M059J (cell line): ENCODE data around the gene PRM3. TPM values are rescaled to one million over a fixed set of nuclear protein-coding genes. Genes with fewer than 3 reads are reported as not detected.

ENCODE experiments used
- DNase-seq: peaks from one replicate; pipeline ENCODE4 v3.0.0-alpha.2; 2012; ENCODE audit warnings: low read depth
- total RNA-seq: library from RNA; depleted of rRNA; stranded (reverse); fragments of >200 nt; shearing (Covaris generic); gene quantifications from 2 replicates; pipeline ENCODE4 v1.2.3, GENCODE V29; 2014; rRNA removed

Gene PRM3
- total RNA-seq, 1 experiment from 2014 or later = not detected

DNA sequence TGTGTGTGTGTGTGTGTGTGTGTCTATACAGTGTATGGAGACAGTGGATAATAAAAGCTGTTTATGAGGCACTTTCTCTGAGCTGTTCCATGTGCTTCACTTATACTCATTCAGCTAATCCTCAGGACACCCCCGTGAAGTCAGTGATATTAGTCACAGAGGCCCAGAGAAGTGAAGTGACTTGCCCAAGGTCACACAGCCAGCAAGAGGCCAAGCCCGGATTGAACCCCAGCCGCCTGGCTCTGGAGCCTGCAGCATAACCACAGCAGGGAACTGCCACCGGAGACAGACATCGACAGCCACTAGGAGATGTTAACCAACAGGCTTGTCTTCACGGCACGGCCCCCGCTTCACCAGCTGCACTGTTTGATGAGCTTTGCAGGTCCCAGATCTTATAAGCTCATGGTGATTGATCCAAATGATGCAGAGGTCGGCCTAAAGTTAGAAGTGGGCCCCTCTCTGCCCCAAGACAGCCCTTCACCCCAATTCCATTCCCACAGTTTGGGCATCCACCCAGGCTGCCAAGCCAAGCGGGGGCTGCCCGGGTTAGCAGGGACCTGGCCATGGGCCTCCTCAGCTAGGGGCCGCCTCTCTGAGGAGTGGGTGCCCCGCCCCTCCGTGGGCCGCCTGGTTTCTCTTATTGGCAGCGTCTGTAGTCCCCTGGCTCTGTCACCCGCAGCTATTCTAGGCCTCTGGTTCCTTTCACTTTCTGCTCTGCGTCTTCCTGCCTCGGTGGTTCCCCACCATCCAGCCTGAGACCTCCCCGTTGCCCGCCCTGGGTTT lies 48.3 kb downstream of the PRM3 start:
- no peak for DNase-seq

DNA sequence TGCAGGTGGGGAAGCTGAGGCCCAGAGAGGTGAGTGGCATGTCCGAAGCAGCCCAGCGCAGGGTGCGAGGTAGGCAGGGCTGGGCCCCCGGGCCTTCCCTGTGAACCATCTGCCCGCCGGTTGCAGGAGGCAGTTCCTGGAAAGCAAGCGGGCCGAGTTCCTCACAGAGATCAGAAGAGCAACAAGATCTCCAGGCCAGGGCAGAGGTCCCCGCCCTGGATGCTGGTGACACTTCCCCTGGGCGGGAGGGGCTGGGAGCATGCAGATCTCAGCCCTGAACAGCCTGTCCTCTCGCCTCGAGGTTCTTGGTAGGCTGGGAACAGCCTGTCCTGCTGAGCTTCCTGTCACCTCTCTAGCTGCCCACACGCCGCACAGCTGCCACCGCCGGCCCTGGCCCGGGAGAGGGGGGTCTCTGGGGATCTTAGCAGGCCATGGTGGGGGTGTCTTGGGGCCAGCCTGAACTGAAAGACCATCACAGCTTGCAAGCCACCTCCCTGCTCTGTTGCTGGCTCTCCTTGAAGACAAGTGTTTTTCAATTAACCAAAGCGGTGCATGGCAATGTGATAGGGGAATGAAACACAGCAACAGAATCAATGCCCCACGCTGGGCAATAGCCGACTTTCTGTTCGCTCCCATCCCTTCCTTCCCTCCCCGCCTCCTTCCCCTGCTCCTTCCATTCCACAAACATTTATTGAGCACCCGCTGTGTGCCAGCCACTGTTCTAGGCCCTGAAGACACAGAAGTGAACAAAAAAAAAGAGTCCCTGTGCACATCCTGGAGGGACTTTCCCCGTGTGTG lies 49.1 kb downstream of the PRM3 start:
- no peak for DNase-seq

Other genes with a start within 250 kb of the PRM3 start
- 6.6 and 8.3 TPM in 2 replicates for gene SOCS1, start 17.4 kb downstream of the PRM3 start, total RNA-seq
- gene TNP2, start 4.3 kb downstream of the PRM3 start, total RNA-seq = not detected in 2 replicates
- not detected in 2 replicates for gene PRM2, start 2.9 kb upstream of the PRM3 start, total RNA-seq
- not detected in 2 replicates for gene PRM1, start 7.7 kb upstream of the PRM3 start, total RNA-seq
- gene RMI2, start 71.8 kb upstream of the PRM3 start, total RNA-seq = 42.6 and 46.9 TPM in 2 replicates